ENCODE data around the gene EBF4. TPM values are rescaled to one million over a fixed set of nuclear protein-coding genes. Genes with fewer than 3 reads are reported as not detected.

Gene EBF4
- total RNA-seq, 1 donor from 2014 or later: 11.0 TPM

GRCh38 chr20:2783908-2784566 lies 91.5 kb downstream of the EBF4 start:
- TF ChIP-seq CTCF (IDR thresholded peaks at IDR 0.05; ENCODE audit: partially characterized antibody, unreplicated experiment): no peak
- Mint-ChIP-seq H3K27ac (ENCODE audit: unreplicated experiment) (no peak overlapping the region), H3K4me1 (ENCODE audit: low read depth, unreplicated experiment) (no peaks in the 10 kb centered on the region), H3K9me3 (ENCODE audit: unreplicated experiment) (no peaks in the 10 kb centered on the region), H3K4me3 (ENCODE audit: unreplicated experiment) (no peak overlapping the region), H3K36me3 (ENCODE audit: unreplicated experiment) (no peaks in the 10 kb centered on the region), H3K27me3 (ENCODE audit: unreplicated experiment) (peaks cover 2% of the 10 kb centered on the region)
- DNase-seq: no peak

GRCh38 chr20:2793471-2793870 lies 100.9 kb downstream of the EBF4 start:
- Mint-ChIP-seq H3K4me3 (ENCODE audit: unreplicated experiment) (no peak overlapping the region), H3K27ac (ENCODE audit: unreplicated experiment) (no peak overlapping the region), H3K9me3 (ENCODE audit: unreplicated experiment) (peaks cover 3% of the 10 kb centered on the region), H3K4me1 (ENCODE audit: low read depth, unreplicated experiment) (no peaks in the 10 kb centered on the region), H3K36me3 (ENCODE audit: unreplicated experiment) (peaks cover 9% of the 10 kb centered on the region), H3K27me3 (ENCODE audit: unreplicated experiment) (peaks cover 4% of the 10 kb centered on the region)
- TF ChIP-seq CTCF (IDR thresholded peaks at IDR 0.05; ENCODE audit: partially characterized antibody, unreplicated experiment): no peak
- no peak for DNase-seq

- DNase-seq: no peak
These were observed 101.7 kb downstream of the EBF4 start for GRCh38 chr20:2794202-2794748.

GRCh38 chr20:2794866-2795447 lies 102.4 kb downstream of the EBF4 start:
- peaks cover 9% of the 10 kb centered on the region for H3K36me3 Mint-ChIP-seq (ENCODE audit: unreplicated experiment)
- H3K9me3 Mint-ChIP-seq (ENCODE audit: unreplicated experiment): peaks cover 3% of the 10 kb centered on the region
- H3K4me3 Mint-ChIP-seq (ENCODE audit: unreplicated experiment): no peak overlapping the region
- TF ChIP-seq CTCF (IDR thresholded peaks at IDR 0.05; ENCODE audit: partially characterized antibody, unreplicated experiment): no peak
- H3K27me3 Mint-ChIP-seq (ENCODE audit: unreplicated experiment): peaks cover 7% of the 10 kb centered on the region
- no peak overlapping the region for H3K27ac Mint-ChIP-seq (ENCODE audit: unreplicated experiment)
- H3K4me1 Mint-ChIP-seq (ENCODE audit: low read depth, unreplicated experiment): peaks cover 3% of the 10 kb centered on the region
- no peak for DNase-seq

More at GRCh38 chr20:2794202-2794748, 101.7 kb downstream of the EBF4 start:
- Mint-ChIP-seq H3K27me3 (ENCODE audit: unreplicated experiment) (peaks cover 7% of the 10 kb centered on the region), H3K4me3 (ENCODE audit: unreplicated experiment) (no peak overlapping the region), H3K36me3 (ENCODE audit: unreplicated experiment) (peaks cover 9% of the 10 kb centered on the region), H3K9me3 (ENCODE audit: unreplicated experiment) (peaks cover 3% of the 10 kb centered on the region), H3K4me1 (ENCODE audit: low read depth, unreplicated experiment) (no peaks in the 10 kb centered on the region), H3K27ac (ENCODE audit: unreplicated experiment) (no peak overlapping the region)
- no peak for TF ChIP-seq CTCF (IDR thresholded peaks at IDR 0.05; ENCODE audit: partially characterized antibody, unreplicated experiment)

- TF ChIP-seq CTCF (IDR thresholded peaks at IDR 0.05; ENCODE audit: partially characterized antibody, unreplicated experiment): no peak
- no peak for DNase-seq
- Mint-ChIP-seq H3K9me3 (ENCODE audit: unreplicated experiment) (peaks cover 2% of the 10 kb centered on the region), H3K4me1 (ENCODE audit: low read depth, unreplicated experiment) (peaks cover 4% of the 10 kb centered on the region), H3K27ac (ENCODE audit: unreplicated experiment) (no peak overlapping the region), H3K4me3 (ENCODE audit: unreplicated experiment) (no peak overlapping the region), H3K27me3 (ENCODE audit: unreplicated experiment) (peaks cover 8% of the 10 kb centered on the region), H3K36me3 (ENCODE audit: unreplicated experiment) (peaks cover 5% of the 10 kb centered on the region)
These were observed 102.9 kb downstream of the EBF4 start for GRCh38 chr20:2795451-2795850.
